MCF 10A (cell line): ENCODE measurements around the gene TOMM40L. TPM values are rescaled to one million over a fixed set of nuclear protein-coding genes. Genes with fewer than 3 reads are reported as not detected.
A peak's percentile ranks its signal among the peaks of the same experiment; 100 is the strongest.
"Not testable (repeated sequence)": the region's sequence is repeated elsewhere in the genome, so short reads cannot be mapped to it uniquely, and the experiment has no call there.

ENCODE experiments used
- BruUV-seq: library from RNA; stranded (reverse); fragments of 400-500 nt; replicated peaks from 2 replicates; lab custom pipeline; 2021; lab: Mats Ljungman, UMichigan
- CTCF ChIA-PET: fragments of 300-600 bp; sonication (Branson Sonifier 250); formaldehyde crosslinking; extraction: SDS; loops from one replicate; lab custom pipeline; 2021; ENCODE audit warnings: antibody characterized with exemption, inconsistent platforms; lab: Yijun Ruan, JAX
- POLR2A ChIA-PET: fragments of 300-600, 350-650 bp; sonication (Branson Sonifier 250); formaldehyde crosslinking; extraction: SDS; loops from one replicate; lab custom pipeline; 2020; ENCODE audit warnings: antibody characterized with exemption, inconsistent platforms; lab: Yijun Ruan, JAX
- DNase-seq: peaks from one replicate; pipeline ENCODE4 v3.0.0-alpha.2; 2018; ENCODE audit not compliant: unreplicated experiment
- H3K27ac Mint-ChIP-seq: one replicate; pipeline ENCODE4 v1.8.0; 2022; ENCODE audit warnings: mild to moderate bottlenecking, low read depth, mixed read lengths; ENCODE audit not compliant: unreplicated experiment
- H3K27me3 Mint-ChIP-seq: one replicate; pipeline ENCODE4 v1.8.0; 2022; ENCODE audit warnings: mixed read lengths; ENCODE audit not compliant: insufficient read depth, unreplicated experiment
- H3K36me3 Mint-ChIP-seq: one replicate; pipeline ENCODE4 v1.8.0; 2022; ENCODE audit warnings: mild to moderate bottlenecking, moderate library complexity, mixed read lengths; ENCODE audit not compliant: insufficient read depth, unreplicated experiment
- H3K4me1 Mint-ChIP-seq: one replicate; pipeline ENCODE4 v1.8.0; 2022; ENCODE audit warnings: mixed read lengths; ENCODE audit not compliant: insufficient read depth, unreplicated experiment
- H3K4me3 Mint-ChIP-seq: one replicate; pipeline ENCODE4 v1.8.0; 2022; ENCODE audit warnings: mild to moderate bottlenecking, moderate library complexity, mixed read lengths; ENCODE audit not compliant: unreplicated experiment
- H3K9me3 Mint-ChIP-seq: one replicate; pipeline ENCODE4 v1.8.0; 2022; ENCODE audit warnings: mixed read lengths; ENCODE audit not compliant: unreplicated experiment
- CTCF ChIP-seq: fragments of 200-600 bp; IDR thresholded peaks from one replicate; pipeline ENCODE4 v1.8.0; 2022; ENCODE audit warnings: antibody characterized with exemption, mild to moderate bottlenecking; ENCODE audit not compliant: unreplicated experiment
- intact Hi-C: fragments of 100-400 bp; cut with micrococcal nuclease; formaldehyde crosslinking; loops from 2 replicates; pipeline ENCODE4 v1.14.1; 2022
- total RNA-seq: library from RNA; stranded (reverse); gene quantifications from 2 replicates; pipeline ENCODE4 v1.2.3, GENCODE V29; 2022

The TOMM40L gene
- total RNA-seq, 1 experiment from 2014 or later, result 12.3 TPM

- Mint-ChIP-seq H3K9me3 (no peaks in the 10 kb centered on the region), H3K36me3 (no peaks in the 10 kb centered on the region), H3K27me3 (no peaks in the 10 kb centered on the region), H3K4me3 (no peak overlapping the region), H3K27ac (no peak overlapping the region), H3K4me1 (peaks cover 14% of the 10 kb centered on the region)
- intact Hi-C loops, result loop anchor here (10.0 kb wide), 1 partner anchor 512 kb away; no protein-coding TSS in a partner anchor
- no peak for DNase-seq
- CTCF ChIA-PET, result interaction anchor here (0.6 to 18.5 kb wide), 14 partner anchors 15 to 796 kb away, joined by 3 to 444 read pairs (median 4); partner anchors contain the start of genes NDUFS2 and PPOX
- BruUV-seq, result no TSS peak
- TF ChIP-seq CTCF, result no peak
- POLR2A ChIA-PET, result interaction anchor here (0.6 to 5.4 kb wide), 5 partner anchors 19 to 165 kb away, joined by 4 to 81 read pairs (median 4); partner anchors contain the start of gene NDUFS2
Observed at GRCh38 chr1:161222175-161223019, 3.5 kb upstream of the TOMM40L start.

- Mint-ChIP-seq H3K27me3 (no peaks in the 10 kb centered on the region), H3K4me3 (no peak overlapping the region), H3K27ac (no peak overlapping the region), H3K36me3 (peaks cover 8% of the 10 kb centered on the region), H3K9me3 (no peaks in the 10 kb centered on the region), H3K4me1 (peaks cover 22% of the 10 kb centered on the region)
- DNase-seq, result no peak
- ChIA-PET CTCF (interaction anchor here (0.8 to 18.5 kb wide), 14 partner anchors 7 to 796 kb away, joined by 3 to 444 read pairs (median 38); partner anchors contain the start of genes ADAMTS4, FCER1G, NDUFS2 and NR1I3), POLR2A (interaction anchor here (0.6 to 6.8 kb wide), 4 partner anchors 20 to 90 kb away, joined by 3 to 81 read pairs (median 32); partner anchors contain the start of genes ADAMTS4, NDUFS2 and SDHC)
- intact Hi-C loops, result loop anchor here (2.0 to 10.0 kb wide), 2 partner anchors 21 to 511 kb away; partner anchors contain the start of gene NDUFS2
- no TSS peak for BruUV-seq
- no peak for TF ChIP-seq CTCF
Observed at GRCh38 chr1:161223805-161224694, 1.8 kb upstream of the TOMM40L start.

- ChIA-PET POLR2A (interaction anchor here (0.6 to 6.8 kb wide), 6 partner anchors 8 to 149 kb away, joined by 3 to 81 read pairs (median 8); partner anchors contain the start of genes ADAMTS4, NDUFS2 and SDHC), CTCF (interaction anchor here (0.8 to 18.5 kb wide), 17 partner anchors 7 to 796 kb away, joined by 3 to 444 read pairs (median 23); partner anchors contain the start of genes ADAMTS4, FCER1G, NDUFS2 and NR1I3)
- Mint-ChIP-seq H3K36me3 (peaks cover 15% of the 10 kb centered on the region), H3K4me1 (peaks cover 22% of the 10 kb centered on the region)
- intact Hi-C loops, result loop anchor here (1.0 to 10.0 kb wide), 5 partner anchors 15 to 510 kb away; partner anchors contain the start of gene NDUFS2
- DNase-seq, H3K27me3 Mint-ChIP-seq, H3K4me3 Mint-ChIP-seq, H3K27ac Mint-ChIP-seq, H3K9me3 Mint-ChIP-seq, BruUV-seq: not testable (repeated sequence)
Observed at GRCh38 chr1:161224695-161225087, 1.2 kb upstream of the TOMM40L start.

- CTCF ChIA-PET, result interaction anchor here (0.6 to 18.5 kb wide), 43 partner anchors 8 to 1340 kb away, joined by 3 to 444 read pairs (median 8); partner anchors contain the start of genes ADAMTS4, B4GALT3, CFAP126 and FCER1G
- no peaks in the 10 kb centered on the region for H3K27me3 Mint-ChIP-seq
- no peaks in the 10 kb centered on the region for H3K9me3 Mint-ChIP-seq
- POLR2A ChIA-PET, result interaction anchor here (0.6 to 6.8 kb wide), 25 partner anchors 8 to 512 kb away, joined by 3 to 81 read pairs (median 5); partner anchors contain the start of genes ADAMTS4, B4GALT3, DEDD and NDUFS2
- peaks cover 22% of the 10 kb centered on the region for H3K4me1 Mint-ChIP-seq
- H3K27ac Mint-ChIP-seq, result peak overlapping the region; percentile 88
- DNase-seq, result no peak
- BruUV-seq, result no TSS peak
- no peak for TF ChIP-seq CTCF
- peaks cover 19% of the 10 kb centered on the region for H3K36me3 Mint-ChIP-seq
- no peak overlapping the region for H3K4me3 Mint-ChIP-seq
- intact Hi-C loops, result loop anchor here (1.0 to 10.0 kb wide), 5 partner anchors 16 to 510 kb away; partner anchors contain the start of gene NDUFS2
Observed at GRCh38 chr1:161225178-161225533, 704 bp upstream of the TOMM40L start.
